Epithelial cell of alveolus of lung (primary cell): Measurements from ENCODE around the gene RPL39. TPM values are rescaled to one million over a fixed set of nuclear protein-coding genes. Genes with fewer than 3 reads are reported as not detected.

Source experiments
- total RNA-seq: library from RNA; depleted of rRNA; stranded (reverse); fragments of >200 nt; gene quantifications from 2 replicates; pipeline ENCODE4 v1.2.1, GENCODE V29; 2015

RPL39 gene
- 6,263 and 8,116 TPM in 2 replicates for total RNA-seq

DNA sequence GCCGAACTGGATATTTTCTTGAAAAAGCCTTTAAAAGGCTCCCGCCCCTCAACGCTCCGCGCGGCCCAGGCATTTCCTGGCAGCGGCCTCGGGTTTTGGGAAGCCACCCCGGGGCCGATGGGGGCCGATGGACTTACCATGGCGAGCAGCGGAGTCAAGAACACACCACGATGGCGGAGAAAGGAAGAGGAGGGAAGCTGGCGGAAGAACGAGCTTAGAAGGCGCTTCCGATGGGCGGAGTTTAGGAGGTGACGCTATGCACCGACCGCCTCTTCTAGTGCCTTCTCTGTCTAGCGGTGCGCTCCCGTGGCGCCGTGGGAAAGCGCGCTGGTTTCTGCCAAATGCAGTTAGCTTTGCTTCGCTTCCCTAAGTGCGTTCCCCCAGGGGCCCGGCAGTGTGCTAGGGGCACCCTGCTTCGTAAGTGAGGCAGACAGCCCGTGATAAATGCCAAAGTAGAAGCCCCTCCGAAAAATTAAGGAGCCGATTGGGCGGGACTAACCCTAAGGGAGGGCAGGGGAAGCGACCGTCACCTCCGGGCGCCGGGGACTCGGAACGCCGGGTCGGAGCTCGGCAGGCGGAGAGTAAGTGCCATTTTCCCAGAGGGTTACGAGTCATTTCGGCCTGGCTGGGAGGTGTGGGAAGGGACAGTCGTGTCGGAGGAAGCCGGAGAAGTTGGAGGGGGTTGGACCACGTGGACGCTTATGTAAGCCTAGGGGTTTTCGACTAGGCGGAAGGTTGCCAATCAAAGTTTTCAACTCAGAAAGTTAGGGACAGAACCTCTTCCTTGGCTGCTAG is at the start of gene RPL39:
TSS of gene RPL39 (minus strand) at position 194 of the 795 bp plus-strand sequence. CDS start at position 140, 54 bp downstream.

DNA sequence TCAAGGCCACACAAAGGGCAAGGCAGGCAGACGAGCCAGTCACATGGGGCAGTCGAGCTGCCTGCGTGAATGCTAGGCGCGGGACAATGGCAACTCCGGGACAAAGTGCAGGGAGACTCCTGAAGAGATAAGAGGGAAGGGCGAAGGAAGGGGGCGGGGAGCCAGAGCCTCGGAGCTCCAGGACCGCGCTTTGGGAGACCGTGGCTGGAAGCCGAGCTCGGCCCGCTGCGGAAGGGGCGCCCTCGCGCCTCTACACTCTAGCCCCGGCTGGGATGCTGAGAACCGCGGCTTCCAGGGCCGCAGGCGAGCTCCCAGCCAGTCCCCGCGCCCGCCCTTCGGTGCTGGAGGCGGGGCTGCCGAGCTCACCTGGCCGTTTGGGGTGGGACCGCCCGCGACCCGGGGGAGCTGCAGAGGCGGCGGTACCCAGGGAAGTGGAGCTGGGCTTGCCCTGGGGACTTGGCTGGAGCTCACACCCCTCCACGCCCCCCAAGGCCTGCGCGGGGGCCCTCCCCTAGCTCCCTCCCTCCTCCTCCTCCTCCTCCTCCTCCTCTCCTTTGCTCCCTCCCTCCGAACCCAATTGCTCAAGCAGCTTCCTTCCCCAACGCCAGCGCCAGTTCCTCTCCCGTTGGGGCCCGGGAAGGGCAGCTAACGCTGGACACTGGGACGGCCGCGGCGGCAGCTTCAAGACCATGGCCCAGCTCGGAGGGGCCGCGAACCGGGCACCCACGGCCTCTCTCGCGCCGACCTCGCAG is 33.3 kb downstream of the RPL39 start, which contains the start of gene SOWAHD:
TSS of gene SOWAHD (plus strand) at position 610 of the 752 bp plus-strand sequence. CDS start at position 690, 80 bp downstream.

Other genes starting within 250 kb of the RPL39 start
- 15.8 and 16.4 TPM in 2 replicates for gene STEEP1, start 226.2 kb downstream of the RPL39 start, total RNA-seq
- gene UBE2A, start 217.1 kb downstream of the RPL39 start, total RNA-seq = 29.3 and 49.1 TPM in 2 replicates
- 6.3 and 11.7 TPM in 2 replicates for gene NKRF, start 185.2 kb downstream of the RPL39 start, total RNA-seq
- 24.0 and 38.0 TPM in 2 replicates for gene SEPTIN6, start 98.5 kb downstream of the RPL39 start, total RNA-seq
- not detected in 2 replicates for gene SOWAHD, start 33.0 kb downstream of the RPL39 start, total RNA-seq
- gene UPF3B, start 61.3 kb upstream of the RPL39 start, total RNA-seq = 1.0 and 3.0 TPM in 2 replicates
- 14.6 and 20.4 TPM in 2 replicates for gene RNF113A, start 80.1 kb upstream of the RPL39 start, total RNA-seq
- 44.7 and 58.9 TPM in 2 replicates for gene NDUFA1, start 80.2 kb upstream of the RPL39 start, total RNA-seq
- not detected in 2 replicates for gene AKAP14, start 104.3 kb upstream of the RPL39 start, total RNA-seq
- gene NKAP, start 152.1 kb upstream of the RPL39 start, total RNA-seq = 3.4 and 6.1 TPM in 2 replicates